ENCODE measurements around the gene NFYA. TPM values are rescaled to one million over a fixed set of nuclear protein-coding genes. Genes with fewer than 3 reads are reported as not detected.

The NFYA gene
- total and polyA plus RNA-seq, 9 of the 15 experiments (the other 6 are each of a cell fraction or from before 2014, with no cell fraction given) = 7.3 to 37.1 (median 21.8) TPM

DNA sequence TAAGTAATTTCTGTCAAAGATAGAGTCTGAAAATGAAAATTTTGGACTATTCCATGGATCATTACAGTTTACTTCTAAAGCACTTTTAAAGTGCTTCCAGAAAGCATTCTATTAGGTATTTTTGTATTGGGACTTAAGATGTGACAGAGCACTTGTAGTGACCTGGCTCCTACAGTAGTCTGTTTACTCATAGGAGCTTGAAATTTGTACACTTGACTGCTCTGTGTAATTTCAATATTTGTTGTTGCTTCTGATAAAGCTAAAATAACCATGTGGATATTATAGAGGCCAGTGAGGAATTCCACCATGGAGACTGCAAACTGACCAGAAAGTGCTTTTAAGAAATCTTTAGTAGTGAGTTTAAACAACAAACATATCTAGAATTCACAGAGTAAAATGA lies 10.3 kb downstream of the NFYA start (continued):
- TF ChIP-seq, protein P1, sequence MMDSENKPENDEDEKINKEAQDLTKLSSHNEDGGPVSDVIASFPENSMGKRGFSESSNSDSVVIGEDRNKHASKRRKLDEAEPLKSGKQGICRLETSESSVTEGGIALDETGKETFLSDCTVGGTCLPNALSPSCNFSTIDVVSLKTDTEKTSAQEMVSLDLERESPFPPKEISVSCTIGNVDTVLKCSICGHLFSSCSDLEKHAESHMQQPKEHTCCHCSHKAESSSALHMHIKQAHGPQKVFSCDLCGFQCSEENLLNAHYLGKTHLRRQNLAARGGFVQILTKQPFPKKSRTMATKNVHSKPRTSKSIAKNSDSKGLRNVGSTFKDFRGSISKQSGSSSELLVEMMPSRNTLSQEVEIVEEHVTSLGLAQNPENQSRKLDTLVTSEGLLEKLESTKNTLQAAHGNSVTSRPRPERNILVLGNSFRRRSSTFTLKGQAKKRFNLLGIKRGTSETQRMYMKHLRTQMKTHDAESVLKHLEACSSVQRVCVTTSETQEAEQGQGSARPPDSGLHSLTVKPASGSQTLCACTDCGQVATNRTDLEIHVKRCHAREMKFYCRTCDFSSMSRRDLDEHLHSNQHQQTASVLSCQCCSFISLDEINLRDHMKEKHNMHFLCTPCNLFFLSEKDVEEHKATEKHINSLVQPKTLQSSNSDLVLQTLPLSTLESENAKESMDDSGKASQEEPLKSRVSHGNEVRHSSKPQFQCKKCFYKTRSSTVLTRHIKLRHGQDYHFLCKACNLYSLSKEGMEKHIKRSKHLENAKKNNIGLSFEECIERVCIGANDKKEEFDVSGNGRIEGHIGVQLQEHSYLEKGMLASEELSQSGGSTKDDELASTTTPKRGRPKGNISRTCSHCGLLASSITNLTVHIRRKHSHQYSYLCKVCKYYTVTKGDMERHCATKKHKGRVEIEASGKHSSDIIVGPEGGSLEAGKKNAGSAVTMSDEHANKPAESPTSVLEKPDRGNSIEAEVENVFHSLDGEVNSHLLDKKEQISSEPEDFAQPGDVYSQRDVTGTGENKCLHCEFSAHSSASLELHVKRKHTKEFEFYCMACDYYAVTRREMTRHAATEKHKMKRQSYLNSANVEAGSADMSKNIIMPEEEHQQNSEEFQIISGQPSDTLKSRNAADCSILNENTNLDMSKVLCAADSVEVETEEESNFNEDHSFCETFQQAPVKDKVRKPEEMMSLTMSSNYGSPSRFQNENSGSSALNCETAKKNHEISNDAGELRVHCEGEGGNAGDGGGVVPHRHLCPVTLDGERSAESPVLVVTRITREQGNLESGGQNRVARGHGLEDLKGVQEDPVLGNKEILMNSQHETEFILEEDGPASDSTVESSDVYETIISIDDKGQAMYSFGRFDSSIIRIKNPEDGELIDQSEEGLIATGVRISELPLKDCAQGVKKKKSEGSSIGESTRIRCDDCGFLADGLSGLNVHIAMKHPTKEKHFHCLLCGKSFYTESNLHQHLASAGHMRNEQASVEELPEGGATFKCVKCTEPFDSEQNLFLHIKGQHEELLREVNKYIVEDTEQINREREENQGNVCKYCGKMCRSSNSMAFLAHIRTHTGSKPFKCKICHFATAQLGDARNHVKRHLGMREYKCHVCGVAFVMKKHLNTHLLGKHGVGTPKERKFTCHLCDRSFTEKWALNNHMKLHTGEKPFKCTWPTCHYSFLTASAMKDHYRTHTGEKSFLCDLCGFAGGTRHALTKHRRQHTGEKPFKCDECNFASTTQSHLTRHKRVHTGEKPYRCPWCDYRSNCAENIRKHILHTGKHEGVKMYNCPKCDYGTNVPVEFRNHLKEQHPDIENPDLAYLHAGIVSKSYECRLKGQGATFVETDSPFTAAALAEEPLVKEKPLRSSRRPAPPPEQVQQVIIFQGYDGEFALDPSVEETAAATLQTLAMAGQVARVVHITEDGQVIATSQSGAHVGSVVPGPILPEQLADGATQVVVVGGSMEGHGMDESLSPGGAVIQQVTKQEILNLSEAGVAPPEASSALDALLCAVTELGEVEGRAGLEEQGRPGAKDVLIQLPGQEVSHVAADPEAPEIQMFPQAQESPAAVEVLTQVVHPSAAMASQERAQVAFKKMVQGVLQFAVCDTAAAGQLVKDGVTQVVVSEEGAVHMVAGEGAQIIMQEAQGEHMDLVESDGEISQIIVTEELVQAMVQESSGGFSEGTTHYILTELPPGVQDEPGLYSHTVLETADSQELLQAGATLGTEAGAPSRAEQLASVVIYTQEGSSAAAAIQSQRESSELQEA (IDR thresholded peaks at IDR 0.05; ENCODE audit: low read depth) = no peak
- no peak for TF ChIP-seq ZNF408 (CRISPR knock-in tag; IDR thresholded peaks at IDR 0.05; ENCODE audit: low read depth)
- TF ChIP-seq NUFIP1 (IDR thresholded peaks at IDR 0.05; ENCODE audit: partially characterized antibody) = no peak
- TF ChIP-seq ZC3H11A (IDR thresholded peaks at IDR 0.05; ENCODE audit: low read depth, low read length) = no peak
- no peak for TF ChIP-seq MEIS2 (IDR thresholded peaks at IDR 0.05; ENCODE audit: partially characterized antibody)
- no peak for TF ChIP-seq MAFF (IDR thresholded peaks at IDR 0.05; ENCODE audit: low read length)
- no peak for TF ChIP-seq SIX5 (IDR thresholded peaks at IDR 0.05; ENCODE audit: borderline replicate concordance in 1 of 2, insufficient read depth in 1 of 2, low read depth in 1 of 2, low read length in 2 of 2)
- TF ChIP-seq, protein P2, sequence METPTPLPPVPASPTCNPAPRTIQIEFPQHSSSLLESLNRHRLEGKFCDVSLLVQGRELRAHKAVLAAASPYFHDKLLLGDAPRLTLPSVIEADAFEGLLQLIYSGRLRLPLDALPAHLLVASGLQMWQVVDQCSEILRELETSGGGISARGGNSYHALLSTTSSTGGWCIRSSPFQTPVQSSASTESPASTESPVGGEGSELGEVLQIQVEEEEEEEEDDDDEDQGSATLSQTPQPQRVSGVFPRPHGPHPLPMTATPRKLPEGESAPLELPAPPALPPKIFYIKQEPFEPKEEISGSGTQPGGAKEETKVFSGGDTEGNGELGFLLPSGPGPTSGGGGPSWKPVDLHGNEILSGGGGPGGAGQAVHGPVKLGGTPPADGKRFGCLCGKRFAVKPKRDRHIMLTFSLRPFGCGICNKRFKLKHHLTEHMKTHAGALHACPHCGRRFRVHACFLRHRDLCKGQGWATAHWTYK (CRISPR knock-in tag; IDR thresholded peaks at IDR 0.05) = no peak
- TF ChIP-seq, protein P3, sequence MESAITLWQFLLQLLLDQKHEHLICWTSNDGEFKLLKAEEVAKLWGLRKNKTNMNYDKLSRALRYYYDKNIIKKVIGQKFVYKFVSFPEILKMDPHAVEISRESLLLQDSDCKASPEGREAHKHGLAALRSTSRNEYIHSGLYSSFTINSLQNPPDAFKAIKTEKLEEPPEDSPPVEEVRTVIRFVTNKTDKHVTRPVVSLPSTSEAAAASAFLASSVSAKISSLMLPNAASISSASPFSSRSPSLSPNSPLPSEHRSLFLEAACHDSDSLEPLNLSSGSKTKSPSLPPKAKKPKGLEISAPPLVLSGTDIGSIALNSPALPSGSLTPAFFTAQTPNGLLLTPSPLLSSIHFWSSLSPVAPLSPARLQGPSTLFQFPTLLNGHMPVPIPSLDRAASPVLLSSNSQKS (CRISPR knock-in tag; IDR thresholded peaks at IDR 0.05) = no peak
- no peak for TF ChIP-seq ZSCAN29 (IDR thresholded peaks at IDR 0.05)
- TF ChIP-seq ETV1 (tag; conservative IDR thresholded peaks at IDR 0.05; ENCODE audit: low read depth) = no peak
- no peak for TF ChIP-seq SRF (CRISPR knock-in tag; IDR thresholded peaks at IDR 0.05)

Measured in K562 (cell line).